Hematopoietic multipotent progenitor cell treated with erythropoietin and hydrocortisone succinate and interleukin-3 and kit ligand, for 17 days (in vitro differentiated cells): ENCODE measurements around the gene KRT33A.

Experiments
- DNase-seq: peaks from one replicate; pipeline ENCODE4 v3.0.0-alpha.2; 2015; ENCODE audit warnings: low spot score

KRT33A gene

DNA sequence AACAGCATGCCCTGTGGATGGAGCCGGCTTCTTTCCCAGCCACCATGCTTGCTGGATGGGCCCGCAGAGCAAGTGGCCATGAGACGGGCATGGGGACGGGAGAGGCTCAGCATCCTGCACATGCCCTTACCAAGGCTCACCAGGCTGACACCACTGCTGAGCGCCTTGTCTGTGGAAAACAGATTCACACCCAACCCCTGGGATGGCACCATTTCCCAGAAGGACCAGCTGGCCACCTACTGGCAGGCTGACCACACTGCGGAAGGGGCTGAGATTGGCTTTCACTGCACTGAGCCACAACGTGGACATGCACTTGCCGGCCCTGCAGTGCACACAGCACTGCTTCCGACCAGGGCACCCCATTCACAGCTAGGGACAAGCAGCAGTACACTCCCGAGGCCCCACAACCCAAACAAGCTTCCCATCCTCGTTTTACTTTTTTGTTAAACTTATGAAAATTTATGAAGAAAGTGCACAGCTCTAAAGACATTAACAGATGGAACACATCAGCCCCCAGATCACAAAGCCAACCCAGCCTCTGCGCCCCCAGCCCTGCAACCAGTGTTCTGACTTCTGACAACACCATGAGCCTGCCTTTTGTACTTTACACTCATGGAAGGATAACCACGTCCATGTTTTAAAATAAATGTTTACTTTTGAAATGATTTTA is 21.2 kb downstream of the KRT33A start:
- DNase-seq, result no peak

DNA sequence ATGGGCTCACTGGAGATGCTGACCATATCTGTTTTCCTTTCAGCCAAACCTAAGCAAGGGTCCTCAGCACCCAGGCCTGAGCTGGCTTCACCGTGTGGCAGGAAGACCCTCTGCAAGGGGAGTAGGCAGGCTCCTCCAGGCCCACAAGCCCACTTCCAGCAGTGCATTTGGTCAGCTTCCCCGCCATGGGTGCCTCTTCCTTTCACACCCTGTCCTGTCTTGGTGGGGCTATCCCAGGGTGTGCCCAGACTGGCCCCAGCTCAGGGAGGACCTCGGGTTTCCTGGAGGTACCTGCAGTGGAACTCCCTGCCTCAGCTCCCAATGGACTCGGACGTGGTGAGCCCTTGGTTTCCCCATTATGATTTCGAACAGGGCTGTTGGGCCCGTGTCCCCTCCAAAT is 22.4 kb downstream of the KRT33A start:
- no peak for DNase-seq

DNA sequence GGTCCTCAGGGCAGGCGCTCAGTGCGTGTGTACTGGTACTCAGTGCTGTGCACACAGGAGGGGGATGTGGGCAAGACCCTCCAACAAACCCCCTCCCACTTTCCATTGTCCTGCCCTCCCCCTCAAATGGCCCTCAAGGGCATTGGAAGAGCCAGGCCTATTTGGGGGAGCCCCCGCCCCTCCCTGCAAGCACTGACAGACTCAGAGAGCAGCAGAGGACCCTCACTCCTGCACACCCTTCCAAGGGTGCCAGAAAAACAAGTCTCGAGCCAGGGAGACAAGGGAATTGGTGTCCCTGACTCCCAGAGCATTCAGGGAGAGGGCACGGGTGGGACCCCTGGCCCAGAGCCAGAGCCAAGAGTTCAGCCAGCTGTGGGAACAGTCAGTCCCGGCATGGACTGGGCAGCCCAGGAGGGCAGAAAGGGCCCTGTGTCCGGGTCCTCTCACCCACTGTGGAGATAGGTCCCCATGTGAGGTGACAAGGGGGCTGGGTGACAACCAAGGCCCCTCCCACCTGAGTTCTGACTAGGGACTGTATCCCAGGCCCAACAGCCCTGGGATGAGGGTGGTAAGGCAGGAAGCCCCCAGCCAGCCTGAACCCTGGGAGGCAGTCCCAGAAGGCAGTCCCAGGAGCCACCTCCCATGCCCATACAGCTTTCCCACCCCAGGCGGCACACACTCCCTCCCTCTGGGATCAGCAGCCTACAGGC is 23.1 kb downstream of the KRT33A start:
- no peak for DNase-seq

DNA sequence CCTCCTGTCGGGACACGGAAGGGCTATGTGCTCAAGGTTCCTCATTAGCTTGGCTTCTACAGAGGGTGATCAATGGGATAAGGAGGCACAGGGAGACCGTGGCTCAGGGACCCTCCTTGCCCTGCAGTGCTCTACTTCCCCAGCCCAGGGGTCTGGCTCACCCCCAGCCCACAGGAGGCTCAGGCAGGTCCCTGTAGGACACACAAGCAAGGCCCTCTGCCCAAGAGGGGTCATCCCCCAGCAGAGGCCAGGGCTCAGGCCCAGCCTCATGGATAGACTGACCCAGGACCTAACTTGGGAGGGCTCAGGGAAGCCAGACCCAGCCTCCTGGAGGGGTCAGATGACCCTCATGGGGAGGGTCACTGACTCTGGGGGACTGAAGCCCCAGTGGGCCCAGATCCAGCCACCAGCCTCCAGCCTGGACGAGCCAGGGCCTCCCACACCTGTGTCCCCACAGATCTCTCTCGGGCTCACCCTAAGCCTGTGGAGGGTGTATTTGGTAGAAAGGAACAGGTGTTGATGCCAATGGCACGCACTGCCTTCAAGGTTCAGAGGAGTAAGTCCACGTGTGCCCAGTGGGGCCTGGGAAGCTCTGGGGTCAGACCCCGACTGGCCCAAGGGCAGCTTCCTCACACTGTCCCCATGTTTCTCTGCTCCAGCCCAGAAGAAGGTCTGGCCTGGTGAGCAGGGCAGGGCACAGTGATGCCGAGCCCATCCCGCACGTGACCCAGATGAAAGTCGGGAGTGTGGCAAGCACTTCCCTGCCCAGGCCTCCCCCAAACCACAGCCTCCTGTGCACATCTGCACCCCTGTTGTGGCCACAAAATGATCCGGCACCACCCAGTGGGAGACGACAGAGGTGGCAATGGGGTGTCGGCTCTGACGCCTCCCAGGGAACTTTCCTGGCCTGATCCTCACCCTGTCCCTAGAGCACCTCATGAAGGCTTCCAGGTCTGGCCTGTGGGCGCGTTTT is 24.2 kb downstream of the KRT33A start:
- DNase-seq, result no peak

DNA sequence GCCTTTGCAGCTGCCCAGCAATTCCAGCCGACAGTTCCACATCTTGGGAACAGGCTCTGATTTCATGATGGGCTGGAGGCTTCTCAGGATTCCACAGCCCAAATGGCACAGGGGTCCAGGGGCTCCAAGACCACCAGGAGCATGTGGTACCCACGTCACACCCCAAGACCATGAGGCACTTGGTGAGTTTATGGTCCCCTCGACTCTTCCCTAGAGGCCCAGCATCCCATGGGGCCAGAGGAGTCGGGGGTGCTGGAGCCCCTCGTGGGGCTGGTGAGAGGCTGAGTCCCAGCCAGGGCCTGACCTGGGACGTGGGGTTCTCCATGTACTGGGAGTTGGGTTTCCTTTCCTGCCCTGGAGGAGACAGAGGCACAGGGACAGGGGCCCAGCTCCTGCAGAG is 25.0 kb downstream of the KRT33A start:
- no peak for DNase-seq

DNA sequence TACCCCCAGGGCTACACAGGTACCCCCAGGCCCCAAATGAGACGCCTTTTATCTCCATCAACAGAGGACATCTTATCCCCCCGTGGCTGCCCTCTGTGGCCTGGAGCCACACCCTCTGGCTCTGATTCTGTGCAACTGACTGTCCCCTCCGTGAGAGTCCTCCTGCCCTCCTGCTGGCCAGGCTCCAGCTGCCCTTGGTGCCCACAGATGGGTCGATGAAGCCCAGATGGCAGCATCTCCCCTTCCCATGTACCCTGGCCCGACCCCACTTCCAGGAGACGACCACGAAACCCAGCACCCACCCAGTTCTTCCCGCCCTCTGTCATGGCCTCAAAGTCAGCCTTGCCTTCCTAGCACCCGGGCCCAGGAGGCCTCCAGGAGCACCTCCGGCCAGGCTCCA is 25.5 kb downstream of the KRT33A start:
- DNase-seq, result no peak

DNA sequence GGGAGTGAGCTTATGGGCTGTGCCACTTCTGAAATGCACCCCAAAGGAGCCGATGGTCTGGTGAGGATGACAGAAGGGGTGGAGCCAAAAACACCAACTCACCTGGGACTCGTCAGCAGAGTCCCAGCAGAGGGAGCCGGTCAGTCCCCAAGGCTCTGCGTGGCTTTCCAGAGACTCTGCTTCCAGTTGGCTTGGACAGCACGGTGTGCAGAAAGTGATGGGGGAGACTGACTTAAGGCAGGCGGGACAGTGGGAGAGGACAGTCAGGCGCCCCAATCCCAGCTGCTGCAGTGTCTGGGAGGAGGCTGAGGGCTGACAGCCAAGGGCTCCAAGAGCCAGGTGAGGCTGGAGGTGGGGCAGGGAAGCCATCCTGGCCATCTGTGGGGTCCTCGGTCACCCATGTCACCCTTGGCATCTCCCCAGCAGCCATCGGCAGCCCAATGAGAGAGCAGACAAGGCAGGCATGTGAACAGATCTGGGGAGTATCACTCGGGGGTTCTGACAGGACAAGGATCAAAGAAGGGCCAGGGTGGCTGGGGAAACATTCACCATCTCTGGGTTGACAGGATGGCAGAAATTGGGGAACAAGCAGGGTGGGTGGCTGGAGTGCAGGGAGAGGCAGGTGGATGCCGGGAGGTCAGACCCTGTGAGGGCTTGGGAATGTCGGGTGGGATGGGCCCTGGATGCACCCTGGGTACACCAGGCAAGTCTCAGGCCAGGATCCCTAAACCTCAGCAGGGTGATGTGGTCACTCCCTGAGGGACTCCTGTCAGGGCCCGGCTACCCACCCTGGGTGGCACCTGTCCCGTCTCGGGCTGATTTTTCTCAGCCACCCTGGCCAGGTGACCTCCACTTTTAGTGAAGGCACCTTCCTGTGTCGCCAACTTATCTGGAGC is 26.2 kb downstream of the KRT33A start:
- no peak for DNase-seq

DNA sequence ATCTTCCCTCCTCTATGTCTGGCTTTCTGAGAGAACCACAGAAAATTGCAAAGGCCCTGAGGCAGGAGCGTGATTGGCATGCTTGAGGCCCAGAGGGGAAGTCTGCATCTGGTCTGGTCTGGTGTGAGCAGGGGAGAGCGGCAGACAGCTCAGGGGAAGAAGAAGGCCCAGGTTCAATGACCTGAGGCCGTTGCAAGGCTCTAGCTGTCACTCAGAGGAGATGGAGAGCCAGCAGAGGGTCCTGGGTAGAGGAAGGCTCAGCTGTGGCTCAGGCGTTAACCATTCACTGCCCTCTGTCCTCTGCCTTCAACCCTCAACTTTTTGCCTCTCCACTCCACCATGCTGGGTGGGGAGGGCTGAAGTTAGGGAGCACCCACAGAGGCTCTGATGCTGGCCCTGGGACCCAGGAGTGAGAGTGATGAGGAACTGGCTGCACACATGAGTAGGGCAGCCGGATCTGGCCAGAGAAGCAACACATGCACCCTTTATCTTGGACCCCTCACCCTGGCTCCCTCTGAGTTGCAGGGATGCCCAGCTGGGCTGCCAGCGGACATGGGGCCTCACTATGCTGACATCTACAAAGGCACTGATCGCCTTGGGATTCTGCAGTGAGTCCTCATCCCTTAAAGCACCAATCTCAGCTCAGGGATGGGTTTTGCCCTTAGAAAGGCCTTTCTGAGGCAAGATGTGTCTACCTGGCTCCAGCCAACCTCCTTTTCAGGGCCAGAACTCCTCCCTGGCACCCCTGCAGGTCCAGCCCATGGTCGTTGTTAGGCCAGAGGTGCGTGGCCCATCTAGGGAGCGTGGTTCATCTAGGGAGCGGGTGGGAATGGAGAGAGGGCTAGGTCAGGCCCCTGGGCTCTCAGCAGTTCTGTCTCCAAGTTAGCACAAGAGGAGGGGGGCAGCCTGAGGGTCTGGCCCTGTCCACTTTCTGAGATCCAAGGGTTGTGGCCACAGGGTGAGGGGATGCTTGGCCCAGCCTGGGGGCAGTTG is 27.4 kb downstream of the KRT33A start:
- no peak for DNase-seq

DNA sequence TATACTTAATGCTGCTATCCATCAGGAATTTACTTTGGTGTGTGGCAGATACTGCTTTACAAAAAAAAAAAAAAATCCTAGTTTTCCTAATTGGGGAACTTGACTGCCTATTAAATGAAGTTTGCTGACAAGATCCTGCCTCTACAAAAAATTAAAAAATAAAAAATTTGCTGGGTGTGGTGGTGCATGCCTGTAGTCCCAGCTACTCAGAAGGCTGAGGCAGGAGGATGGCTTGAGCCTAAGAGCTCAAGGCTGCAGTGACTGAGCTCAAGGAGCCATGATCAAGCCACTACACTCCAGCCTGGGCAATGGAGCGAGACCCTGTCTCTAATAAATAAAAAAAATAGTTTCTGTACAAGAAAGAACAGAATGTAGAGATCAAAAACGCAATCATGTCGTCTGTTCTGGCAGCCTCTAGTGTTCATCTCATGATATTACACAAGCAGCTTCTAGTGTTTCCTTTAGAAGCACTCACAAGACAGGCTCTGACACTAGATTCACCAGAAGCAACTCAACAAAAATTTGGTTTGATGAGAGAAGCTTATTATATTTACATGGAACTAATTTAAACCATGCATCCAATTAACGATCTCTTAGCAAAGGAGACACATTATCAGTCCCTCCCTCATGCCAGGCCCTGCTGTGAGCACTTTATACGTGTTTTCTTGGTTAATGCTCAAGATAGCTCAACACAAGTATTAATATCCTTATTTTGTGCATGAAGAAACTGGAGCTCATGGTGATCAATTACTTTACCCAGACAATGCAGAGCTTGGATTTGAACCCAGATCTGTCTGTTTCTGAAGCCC is 28.3 kb downstream of the KRT33A start:
- no peak for DNase-seq

DNA sequence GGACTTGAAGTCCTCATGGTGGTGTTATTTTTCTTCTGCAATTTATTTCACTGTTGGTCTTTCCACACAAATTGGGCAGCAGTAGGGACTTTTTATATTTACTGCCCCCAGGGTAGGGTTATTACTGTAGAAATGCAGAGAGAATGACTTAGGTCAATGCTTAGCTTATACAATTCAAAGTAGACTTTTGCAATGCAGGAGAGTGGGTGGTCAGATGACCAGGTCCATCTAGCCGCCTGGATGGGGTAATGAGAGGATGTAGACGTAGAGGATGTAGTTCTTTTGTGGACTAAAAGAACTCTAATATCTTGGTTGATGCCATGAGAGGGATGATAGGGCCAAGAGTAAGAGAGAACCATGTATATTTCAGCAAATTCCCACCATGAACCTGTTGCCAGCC is 32.4 kb downstream of the KRT33A start:
- DNase-seq, result no peak

DNA sequence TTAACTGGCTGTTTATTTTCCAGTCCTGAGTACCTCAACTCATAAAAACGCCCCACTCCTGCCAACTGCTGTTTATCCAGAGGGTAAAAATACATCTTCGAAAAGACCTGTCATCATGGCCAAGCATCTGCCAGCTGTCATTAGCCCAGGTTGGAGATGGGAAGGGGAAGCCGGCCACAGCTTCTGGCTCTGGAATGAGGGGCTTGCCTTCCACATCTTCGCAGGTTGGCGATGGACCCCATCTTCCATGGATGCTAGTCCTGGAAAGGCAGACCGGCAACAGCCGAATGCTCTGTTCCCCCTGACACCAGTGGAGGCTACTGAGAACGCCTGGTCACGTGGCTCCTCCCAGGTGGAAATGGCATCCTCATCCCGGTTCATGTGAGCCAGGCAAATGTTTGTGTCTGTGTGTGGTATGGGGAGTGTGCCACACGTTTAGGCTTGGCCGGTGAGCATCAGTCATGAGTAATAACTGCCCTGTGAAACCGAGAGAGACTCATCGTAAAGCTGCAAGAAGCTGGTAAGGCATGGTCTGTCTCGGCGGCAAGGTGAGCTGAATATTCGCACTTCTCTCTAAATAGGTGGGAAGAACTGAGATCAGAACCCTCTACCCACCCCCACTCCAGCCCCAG is 34.7 kb downstream of the KRT33A start:
- DNase-seq, result no peak

DNA sequence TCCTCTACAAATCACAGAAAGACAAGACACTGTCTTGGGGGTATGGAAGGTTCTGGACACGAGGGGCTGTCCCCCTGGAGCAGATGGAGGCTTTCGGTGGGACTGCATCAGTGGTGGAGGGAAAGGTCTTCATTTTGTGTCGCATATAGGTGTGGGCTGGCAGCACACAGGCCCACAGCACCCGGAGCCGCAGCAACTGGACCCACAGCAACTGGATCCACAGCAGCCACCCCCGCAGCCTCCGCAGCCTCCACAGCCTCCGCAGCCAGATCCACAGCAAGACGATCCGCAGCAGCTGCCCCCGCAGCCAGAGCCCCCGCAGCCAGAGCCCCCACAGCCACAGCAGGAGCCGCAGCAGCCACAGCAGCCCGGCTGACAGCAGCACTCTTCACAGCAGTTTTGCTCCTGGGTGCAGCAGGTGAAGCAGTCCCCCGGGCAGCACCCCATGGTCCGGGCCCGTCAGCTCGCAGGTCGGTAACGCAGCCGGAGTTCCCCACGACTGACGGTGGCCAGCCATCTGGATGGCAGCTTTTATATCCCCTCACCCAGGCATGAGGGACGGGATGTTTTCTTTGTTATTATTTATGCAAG is 35.3 kb downstream of the KRT33A start, which contains the start of gene KRTAP17-1:
TSS of gene KRTAP17-1 (minus strand) at position 507 of the 591 bp plus-strand sequence. CDS start at position 447, 60 bp downstream.
- DNase-seq, result no peak

DNA sequence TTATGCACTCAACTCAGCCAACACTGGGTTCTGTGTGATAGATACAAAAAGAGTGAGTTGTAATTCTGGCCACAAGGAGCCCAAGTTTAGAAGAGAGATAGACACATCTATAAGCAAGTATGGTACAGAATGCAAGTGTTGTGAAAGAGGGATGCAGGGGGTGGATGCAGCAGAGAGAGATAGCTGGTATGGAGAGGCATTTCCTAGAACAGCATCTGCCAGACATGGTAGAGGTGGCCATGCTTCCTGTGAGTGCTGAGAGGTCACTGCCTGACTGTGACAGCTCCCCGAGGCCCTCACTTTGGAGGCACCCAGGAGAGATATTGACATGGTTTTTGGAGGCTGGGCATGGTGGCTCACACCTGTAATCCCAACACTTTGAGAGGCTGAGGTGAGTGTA is 39.5 kb downstream of the KRT33A start:
- DNase-seq, result no peak

DNA sequence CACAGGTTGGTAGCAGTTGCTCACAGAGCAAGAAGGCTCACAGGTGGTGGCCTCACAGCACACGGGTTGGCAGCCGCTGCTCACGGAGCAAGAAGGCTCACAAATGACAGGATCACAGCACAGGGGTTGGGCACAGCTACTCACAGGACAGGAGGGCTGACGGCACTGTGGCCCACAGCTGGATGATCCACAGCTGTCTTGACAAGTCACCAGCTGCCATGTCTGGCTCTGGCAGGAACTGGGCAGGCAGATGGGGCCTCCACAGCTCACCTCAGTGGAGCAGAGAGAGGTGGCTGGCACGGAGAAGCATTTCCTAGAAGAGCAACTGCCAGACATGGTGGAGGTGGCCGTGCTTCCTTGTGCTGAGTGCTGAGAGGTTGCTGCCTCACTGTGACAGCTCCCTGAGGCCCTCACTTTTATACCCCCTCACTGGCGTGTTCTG is 41.7 kb downstream of the KRT33A start, which contains the start of gene KRTAP16-1:
TSS of gene KRTAP16-1 (minus strand) at position 392 of the 442 bp plus-strand sequence. CDS start at position 336, 56 bp downstream.
- DNase-seq, result no peak

DNA sequence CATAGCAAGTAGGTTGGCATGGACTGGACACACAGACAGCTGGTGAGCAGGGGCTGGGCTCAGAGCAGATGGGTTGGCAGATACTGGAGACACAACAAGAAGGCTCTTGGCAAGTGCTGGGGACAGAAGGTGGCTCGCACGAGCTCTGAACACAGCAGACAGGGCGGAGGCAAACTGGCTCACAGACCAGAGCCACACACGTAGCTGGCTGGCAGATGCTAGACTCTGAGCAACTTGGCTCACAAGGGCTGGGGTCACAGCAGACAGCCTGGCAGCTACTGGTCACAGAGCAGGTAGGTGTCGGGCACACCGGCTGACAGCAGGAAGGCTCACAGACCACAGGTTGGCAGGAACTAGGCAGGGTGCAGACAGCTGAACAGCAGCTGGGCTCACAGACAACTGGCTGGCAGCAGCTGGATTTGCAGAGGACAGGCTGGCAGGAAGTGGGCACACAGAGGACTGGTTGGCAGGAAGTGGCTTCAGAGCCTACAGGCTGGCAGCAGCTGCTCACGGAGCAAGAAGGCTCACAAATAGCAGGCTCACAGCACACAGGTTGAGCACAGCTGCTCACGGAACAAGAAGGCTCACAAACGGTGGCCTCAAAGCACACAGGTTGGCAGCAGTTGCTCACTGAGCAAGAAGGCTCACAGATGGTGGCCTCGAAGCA is 42.2 kb downstream of the KRT33A start:
- no peak for DNase-seq

DNA sequence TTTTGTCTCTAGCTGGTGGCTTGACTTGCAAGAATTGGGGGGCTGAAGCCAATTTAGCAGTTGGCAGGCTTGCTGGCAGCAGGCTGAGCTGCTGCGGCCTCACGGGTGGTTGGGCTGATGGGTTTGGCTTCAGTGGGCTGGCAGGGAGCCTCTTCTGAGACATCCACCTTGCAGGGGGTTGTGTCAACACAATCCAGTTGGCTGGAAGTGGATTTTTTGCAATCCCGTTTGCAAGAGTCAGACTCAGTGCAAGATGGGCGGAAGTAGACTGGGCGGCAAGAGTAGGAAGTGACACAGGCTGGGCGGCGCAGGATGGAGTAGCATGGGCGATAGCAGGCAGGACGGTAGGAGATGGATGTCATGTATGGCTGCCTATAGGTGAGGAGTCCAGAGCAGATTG is 43.0 kb downstream of the KRT33A start:
- no peak for DNase-seq

DNA sequence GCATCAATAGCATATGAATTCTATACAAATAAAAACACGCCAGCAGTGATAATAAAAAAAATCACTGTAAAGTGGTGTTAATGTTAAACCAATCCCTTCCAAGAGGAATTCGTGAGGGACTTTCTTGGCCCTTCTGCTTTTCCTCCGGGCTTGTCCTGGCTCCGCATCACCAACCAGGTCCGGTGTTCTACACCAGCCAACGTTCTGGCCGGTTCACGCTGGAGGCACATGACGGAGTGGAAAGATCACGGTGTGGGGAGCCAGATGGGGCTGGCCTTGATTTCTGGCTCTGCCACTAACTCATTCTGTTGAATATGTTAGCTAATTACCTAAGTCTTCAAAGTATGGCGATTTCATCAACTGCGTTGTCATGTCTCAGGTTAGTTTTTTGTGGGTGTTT is 46.5 kb downstream of the KRT33A start:
- no peak for DNase-seq

DNA sequence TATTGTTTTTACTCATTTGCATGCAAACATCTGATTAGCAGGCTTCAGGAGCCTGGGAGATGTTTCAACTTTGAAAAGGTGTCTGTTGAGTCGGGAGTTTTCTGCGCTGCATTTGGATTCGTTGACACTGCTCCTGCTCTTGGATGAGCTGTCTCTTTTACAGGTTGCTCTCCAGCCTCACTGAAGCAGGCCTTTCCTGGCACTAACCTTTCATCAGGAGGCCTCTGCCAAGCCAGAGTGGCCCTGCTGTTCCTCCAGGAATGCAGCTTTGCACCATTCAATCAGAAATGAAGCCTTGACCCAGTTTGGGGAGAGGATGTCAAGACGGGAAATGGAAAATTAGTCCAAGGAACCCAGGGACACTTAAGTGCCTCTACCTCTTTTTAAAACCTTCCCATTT is 47.6 kb downstream of the KRT33A start:
- no peak for DNase-seq
